HG03135 (cell line): ENCODE measurements around the gene ATIC.
"Not testable (repeated sequence)": the region's sequence is repeated elsewhere in the genome, so short reads cannot be mapped to it uniquely, and the experiment has no call there.

Experiments used
- ATAC-seq: cut with Tn5 transposase; IDR thresholded peaks from one replicate; pipeline ENCODE4 v1.9.1; 2021; ENCODE audit warnings: mild to moderate bottlenecking, moderate library complexity; ENCODE audit not compliant: unreplicated experiment

Gene ATIC

DNA sequence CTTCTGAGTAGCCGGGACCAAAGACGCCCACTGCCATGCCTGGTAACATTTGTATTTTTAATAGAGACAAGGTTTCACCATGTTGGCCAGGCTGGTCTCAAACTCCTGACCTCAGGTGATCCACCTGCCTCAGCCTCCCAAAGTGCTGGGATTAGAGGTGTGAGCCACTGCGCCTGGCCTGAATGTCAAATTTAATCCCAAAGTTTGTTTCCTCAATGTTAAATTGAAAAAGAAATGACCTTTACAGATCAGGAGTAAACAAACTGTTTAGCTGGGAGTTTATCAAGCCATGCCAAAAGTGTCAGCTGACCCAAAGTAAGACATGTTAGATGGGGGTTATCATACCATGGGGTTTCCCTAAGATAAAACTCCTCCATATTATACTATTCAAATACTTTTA lies 48.2 kb downstream of the ATIC start:
- not testable (repeated sequence) for ATAC-seq

DNA sequence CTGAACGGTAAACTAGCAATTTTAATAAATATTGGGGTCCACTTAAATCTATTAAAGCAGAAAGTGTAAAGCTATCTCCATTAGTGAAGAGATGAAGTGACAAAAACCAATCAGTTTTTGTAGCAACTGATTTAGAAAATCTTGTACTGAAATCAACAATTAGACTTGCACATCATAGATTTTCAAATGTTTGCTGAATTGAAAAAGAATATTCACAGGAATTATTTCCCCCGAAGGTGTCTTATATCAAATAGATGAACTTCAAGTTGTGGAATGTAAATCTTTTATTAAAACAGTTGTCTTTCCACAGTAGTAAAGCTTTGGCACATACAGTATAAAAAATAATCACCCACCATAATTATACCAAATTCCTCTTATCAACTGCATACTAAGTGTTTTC lies 48.7 kb downstream of the ATIC start:
- no peak for ATAC-seq

DNA sequence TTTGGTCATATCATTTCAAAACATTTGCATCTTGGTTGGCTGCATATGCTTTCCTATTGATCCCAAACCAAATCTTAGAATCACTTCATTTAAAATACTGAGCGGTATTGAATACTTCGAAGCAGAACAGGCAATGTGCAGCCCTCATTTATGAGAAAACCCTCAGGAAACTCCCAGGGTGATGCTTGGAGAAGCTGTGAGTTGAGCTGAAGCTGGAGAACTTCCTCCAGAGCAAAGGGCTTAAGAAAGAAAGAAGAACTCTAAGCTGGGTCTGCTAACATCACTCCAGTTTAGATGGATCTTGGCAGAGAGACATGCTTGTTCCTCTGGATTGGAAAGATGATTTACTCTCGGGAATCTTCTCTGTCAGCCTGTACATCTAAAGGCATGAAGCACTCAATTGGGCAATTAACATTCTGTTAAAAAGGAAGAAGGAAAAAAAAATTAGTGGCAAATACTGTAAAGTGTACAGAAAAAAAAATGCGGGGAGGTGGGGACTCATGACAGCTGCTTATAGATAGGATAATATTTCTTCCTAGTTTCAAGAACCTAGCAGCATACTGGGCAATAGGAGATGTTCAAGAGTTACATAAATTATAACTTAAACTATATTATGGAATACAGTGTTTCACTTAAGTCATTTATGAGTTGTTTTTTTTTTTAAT lies 49.5 kb downstream of the ATIC start:
- no peak for ATAC-seq

DNA sequence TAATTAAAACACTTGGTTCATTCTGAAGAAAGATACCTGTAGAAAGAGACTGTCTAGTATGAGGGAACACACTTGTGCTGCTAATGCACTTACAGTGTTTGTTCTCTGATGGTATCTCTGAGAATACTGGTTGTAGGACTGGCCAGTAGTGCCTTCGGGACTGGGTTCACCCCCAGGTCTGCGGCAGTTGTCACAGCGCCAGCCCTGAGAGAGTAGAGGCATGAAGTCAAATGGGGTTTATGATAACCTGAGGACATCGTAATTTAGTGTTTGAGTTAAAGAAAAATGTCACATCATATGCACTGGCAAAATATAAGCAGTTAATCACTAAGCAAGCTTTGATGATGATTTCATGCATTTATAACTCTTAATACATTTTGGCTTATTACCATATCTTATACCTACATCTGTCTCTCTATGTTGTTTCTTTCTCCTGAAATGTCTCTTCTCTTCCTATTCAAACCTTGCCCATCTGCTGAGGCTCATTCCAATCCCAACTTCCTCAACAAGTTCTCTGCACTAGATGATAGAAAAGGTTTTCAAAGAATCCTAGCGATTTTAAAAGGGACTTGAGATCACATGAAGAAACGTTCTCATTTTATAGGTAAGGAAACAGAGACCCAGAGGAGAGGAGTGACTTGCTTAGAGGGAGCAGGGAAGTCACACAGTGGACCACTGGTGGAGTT lies 50.2 kb downstream of the ATIC start:
- no peak for ATAC-seq

DNA sequence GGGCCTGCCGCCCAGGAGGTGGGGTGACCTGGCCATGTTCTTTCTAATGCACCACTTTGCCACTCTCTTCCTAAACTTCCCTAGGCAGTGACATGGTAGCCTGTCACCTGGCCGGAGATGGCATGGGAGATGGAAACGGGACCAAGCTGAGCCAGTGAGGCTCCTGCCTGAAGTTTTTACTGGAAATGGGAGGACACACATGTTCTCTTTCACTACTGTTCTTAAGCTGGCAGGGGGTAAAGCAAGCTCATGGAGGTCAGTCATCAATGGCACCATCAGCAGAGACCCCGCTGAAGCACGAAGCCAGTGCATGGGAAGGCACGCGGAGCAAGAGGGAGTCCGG lies 50.7 kb downstream of the ATIC start:
- ATAC-seq, result no peak

DNA sequence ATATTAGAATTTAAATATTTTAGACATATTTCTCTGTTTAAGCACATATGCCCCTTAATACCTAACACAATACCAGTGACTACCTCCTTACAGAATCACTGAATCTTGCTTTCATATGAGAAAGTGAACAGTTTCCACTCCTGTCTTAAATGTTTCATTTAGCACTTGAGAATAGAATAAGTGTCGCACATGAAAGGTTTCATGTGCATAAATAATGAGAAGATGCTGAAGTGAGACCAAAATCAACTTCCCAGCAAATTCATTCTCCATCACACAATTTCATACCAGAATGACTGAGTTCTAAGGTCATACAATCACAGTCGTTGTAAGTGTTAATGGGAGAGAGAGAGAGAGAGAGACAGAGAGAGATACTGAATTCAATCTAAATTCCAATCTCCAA lies 51.2 kb downstream of the ATIC start:
- no peak for ATAC-seq

DNA sequence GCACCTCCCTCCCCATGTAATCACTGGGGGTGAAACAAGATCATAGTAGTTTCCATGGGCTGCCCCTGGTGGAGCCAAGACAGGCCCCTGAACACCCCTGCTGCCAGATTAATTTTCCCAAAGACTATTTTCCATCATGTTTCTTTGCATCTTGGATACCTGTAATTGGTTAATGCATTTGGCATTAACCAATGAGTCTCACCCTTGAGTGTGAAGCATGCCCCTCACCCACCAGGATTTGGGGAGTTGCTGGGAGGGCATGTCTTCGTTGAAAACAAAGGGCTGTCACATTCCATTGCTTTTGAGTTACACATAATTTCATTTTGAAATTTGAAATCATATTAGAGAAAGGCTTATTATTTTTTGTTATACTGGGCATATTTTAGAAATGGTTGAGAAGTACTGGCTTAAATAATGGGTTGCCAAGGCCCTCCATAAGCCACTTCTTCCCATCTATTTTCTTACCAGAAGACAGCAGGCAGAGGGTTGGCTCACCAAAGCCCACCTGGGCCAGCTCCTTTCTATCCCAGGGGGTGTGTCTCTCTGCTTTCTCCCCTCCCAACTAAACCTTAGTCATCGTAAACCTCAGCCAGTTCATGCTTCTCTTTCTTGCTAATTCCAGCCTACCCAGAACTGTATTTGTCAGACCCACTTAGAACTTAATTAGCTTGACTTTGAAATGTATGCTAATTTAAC lies 51.8 kb downstream of the ATIC start:
- ATAC-seq, result no peak

DNA sequence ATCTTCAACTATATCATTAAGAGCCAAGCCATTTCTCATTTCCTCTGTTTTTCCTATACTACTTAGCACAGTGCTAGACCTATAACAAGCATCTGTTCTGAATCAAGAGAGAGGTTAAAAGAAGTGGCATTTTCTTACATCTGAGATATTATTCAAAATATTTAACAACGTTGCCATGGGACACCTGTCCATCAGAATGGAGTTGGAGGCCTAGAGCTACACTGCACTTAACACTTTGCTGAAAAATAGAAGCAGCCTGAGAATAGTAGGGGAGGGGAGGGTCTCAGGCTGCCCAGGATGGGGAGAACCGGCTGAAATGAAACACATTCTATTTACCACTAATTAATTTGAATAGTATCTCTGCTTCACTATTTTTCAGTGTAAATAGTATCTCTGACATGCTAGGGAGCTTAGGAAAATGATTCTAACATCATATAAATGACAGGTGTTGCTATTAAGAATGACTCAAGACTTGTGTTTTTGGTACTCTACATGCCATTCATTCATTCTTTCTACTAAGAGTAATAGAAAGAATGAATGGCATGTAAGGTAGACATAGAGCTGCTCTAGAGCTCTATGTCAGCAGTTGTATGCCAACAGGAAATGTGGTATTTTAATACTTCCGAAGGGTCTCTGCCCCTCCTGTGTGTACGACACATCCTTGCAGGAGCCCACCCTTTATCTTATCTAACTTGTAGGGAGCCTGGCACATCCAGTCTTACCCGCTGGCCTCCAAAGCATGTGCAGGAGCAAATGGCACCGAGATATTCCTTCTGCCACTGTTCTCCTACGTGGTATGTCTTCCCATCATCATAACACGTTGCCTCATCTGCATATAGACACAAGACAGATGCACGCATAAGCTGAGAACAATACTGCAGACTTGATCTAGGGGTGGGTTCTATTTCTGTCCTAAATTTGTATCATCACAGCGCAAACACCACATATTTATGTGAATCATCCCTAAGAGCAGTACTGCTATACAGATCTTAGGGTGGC lies 52.6 kb downstream of the ATIC start:
- ATAC-seq, result no peak

DNA sequence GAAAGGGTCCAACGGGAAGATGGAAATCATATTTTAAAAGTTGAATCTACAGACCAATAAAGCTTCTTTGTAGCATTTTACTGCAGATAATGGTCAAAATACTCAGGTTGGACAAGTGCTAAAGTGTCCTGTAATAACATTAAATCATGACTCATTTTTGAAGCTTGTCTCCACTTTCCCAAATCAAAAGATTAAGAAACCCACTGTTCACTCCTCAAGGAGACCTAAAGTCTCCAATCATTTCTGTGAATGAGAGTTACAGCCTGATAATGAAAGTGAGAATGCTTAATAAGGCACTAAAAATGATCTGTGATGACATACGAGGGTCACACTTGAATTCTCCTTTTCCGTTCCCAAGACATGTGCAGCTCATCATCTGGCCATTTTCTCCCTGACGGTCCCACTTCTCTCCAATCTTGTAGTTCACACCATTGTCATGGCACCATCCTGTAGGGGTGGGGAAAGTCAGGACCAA lies 53.4 kb downstream of the ATIC start:
- no peak for ATAC-seq

DNA sequence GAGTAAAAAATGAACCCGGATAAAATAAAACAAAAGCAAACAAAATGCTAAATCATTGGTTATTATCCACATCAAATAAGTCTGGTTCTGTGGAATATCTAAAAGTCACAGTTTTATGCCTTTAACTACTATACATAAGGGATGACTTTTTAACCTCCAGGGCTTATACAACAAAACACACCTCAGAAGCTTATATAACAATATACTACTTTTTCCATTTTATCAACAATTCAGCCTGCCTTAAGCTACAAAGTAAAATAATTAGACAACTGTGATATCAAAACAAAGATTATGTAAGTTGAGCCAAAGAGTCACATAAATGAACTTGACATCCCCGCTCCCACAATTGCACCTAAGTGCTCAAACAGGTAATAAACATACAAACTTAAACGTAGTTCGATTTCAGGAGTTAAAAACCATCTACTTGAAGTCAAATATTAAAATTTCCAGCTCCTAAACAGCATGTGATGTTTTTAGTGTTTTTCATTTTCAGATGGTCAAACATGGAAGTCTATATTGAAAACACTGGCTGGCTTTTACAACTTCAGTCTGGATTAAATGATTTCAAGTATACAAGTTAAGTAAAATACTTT lies 54.7 kb downstream of the ATIC start:
- ATAC-seq, result no peak

DNA sequence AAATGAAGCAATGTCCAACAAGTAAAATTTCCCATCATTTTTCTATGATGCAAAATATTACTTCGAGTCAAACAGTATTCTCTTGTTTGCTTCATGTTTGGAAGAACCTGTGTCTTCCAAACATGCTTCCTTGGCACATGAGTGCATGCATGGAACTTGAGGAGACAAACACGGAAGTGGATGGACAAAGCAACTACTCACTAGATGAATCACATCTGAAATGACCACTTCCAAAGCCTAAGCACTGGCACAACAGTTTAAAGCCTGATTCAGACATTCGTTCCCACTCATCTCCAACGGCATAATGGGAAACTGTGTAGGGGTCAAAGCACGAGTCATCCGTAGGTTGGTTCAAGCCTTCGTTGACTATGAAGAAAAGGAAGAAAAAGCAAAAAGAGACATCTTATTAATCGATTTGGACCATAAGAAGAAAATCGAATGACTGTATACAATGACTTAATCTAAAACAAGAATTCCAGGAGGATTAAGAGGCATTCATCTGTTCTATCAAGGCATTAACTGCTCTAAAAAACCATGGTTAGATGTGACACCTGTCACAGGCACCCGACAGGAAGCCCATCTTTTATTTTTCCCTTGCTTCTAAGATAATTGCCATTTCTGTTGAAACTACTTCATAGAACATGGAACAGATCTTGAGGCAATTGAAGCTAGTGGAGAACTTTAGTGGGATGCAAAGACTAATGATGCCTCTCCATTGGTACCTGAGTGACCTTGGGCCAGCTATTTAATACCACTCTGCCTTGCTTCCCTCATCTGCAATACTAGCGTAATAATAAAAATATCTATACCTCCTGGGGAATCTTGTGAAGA lies 56.0 kb downstream of the ATIC start:
- ATAC-seq, result no peak

DNA sequence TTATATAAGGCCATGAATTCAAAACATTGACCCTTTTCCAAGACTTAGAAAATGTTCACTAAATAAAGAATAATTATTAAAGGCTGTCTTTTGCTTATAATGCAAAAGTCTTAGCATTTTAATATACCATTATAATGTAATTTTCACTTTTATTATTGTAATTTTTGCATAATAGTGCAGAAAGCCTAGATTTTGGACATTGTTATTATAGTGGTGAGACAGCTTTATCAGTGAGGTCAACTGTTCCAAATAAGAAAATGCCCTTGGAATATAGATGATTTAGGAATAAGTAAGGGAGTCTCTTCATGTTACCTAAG lies 56.6 kb downstream of the ATIC start:
- no peak for ATAC-seq

DNA sequence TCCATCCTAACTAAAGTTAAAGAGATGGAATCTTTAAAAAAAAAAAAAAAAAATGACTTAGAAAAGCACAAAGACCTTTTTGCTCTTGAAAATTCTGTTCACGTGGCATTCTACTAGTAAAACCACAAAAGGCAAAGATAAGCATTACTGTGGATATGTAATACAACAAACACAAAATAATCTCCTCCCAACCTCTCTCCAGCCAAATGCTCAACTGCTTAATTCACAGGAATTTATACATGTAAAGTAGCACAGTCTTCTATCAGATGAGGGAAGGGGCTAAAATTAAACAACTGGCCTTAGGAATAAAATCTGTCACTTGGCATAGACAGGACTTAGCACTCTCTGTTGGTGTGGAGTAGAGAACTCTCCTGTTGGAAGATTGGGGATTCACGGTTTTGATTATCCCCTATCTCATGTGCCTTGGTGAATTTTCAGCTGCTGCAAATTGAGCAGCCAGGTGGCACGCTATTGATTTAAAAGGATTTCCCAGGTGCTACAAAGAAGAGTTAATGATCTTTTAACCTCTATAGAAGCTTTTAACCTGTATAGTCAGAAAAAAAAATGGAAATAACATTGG lies 57.4 kb downstream of the ATIC start:
- no peak for ATAC-seq

DNA sequence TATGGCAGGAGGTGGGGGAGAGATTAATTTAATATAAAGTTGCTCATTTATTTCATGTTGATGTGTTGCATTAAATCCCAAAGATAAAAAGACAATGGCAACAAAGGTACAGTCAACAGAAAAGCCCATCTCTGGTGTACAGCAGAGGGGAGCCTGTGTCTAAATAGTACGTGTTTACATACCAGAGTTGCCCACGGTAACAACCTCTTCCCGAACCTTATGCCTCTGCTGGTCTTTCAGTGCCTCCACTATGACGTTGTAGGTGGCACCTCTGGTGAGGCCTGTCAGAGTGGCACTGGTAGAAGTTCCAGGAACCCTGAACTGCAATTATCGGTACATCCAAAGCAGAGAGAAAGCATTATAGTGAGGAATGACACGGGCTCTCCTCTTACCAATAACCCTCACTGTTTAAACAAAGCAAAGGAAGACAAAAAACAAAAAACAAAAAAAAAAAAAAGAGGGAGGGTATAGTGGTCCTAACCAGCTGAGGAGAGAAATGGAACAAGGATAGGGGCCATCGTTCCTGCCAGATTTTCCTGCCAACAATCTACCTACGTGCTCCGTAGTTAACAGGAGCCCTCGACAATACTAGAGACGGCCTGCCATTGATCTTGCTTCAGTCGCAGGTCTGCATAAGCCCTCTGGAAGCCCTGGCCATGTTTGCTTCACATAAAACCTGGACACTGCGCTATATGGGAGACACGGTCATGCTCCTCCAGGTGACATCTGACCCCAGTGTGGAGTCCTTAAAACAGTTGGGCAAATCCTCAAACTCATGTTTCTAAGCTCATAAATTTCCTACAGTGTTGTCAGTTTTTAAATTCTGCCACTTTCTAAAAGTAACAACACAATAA lies 58.5 kb downstream of the ATIC start:
- ATAC-seq, result no peak

DNA sequence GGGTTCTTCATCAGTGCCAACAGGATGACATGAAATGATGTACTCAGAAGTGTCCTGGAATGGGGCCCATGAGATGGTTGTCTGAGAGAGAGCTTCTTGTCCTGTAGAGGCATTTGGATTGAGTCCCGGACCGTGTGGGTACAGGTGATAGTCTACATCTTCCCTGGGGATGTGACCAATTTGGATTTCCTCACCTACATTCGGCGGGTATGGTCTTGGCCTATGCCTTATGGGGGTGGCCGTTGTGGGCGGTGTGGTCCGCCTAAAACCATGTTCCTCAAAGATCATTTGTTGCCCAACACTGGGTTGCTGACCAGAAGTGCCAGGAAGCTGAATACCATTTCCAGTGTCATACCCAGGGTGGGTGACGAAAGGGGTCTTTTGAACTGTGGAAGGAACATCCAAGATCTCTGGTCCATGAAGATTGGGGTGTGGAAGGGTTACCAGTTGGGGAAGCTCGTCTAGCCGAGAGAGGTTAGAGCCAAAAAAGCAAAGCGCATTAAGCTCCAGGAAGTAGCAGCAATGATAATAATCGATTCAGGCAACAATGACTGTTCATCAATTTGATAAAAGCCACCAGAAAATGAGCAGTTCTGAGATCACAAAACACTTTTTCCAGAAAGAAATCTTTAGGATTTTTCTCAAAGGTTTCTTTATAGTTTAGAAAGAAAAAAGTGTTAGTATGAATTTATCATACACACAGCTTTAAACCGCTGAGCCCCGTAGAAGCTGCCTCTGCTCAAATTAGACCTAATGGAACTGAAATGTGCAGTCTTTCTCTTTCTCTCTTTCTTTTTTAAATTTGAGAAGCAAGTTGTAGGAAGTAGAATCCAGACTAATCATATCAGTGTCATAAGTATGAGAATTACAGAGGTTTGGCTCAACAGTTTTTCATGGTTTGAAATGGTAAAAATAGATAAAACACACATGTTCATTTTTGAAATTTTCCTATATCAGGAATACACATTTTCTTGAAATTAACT lies 60.3 kb downstream of the ATIC start:
- ATAC-seq, result no peak

DNA sequence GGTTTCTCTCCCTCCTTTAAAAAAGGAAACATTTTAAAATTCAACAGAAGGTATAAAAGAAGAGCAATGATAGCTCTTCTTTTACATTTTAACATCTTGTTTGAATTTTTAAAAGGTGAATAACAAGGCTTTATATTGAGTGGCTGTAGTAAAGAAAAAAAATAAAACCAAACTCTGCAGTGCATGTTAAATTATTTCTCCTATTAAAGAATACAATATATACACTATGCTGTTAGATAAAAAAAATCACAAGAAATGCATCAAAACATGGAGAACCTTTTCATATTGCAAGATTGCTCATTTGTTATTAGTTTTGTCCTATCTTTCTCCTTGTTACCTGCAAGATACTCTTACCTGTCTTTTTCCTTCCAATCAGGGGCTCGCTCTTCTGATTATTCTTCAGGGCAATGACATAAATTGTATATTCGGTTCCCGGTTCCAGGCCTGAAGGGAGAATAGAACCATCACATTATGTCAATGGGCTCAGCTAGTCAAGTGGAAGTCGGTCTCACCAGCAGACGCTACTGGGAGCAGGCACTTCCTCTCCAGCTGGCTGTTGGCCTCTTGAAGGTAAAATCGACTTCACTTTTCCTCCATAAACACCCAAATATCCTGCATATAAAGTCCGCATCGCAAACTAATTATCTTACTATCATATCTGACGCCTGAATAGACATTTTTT lies 61.2 kb downstream of the ATIC start:
- no peak for ATAC-seq

DNA sequence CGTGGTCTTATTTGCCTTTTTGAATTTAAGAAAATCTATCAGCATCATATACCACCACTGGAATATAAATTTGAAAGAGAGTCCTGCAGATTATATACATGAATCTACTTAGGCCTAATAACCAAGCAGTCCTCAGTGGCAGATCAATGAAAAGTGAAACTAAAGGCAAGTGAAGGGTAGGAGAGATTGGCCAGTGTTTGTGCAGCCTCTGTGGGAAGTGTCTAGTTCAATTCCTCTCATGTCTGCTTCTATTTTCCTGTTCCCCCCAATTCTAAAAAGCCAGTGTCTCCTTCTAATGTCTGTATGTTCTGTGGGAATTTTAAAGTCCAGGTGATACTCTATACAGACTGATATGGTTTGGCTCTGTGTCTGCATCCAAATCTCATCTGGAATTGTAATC lies 62.1 kb downstream of the ATIC start:
- no peak for ATAC-seq
